Measurements from ENCODE around the gene VAMP2. TPM values are rescaled to one million over a fixed set of nuclear protein-coding genes. Genes with fewer than 3 reads are reported as not detected.

Gene VAMP2
- total RNA-seq, 1 donor from 2014 or later: 28.0 TPM

- Histone ChIP-seq H3K27ac (ENCODE audit: low read depth, low read length) (peak overlapping the region; percentile 54), H4K20me1 (ENCODE audit: insufficient read depth, low read length) (peaks cover 7% of the 10 kb centered on the region), H3K79me2 (ENCODE audit: insufficient read depth, low read length) (no peaks in the 10 kb centered on the region), H3K36me3 (ENCODE audit: insufficient read depth, low read length) (no peaks in the 10 kb centered on the region), H3K4me1 (ENCODE audit: insufficient read depth, low read length) (peaks cover 34% of the 10 kb centered on the region), H3K27me3 (ENCODE audit: insufficient read depth, low read length) (peaks cover 35% of the 10 kb centered on the region), H3K9ac (ENCODE audit: low read length) (peak overlapping the region; percentile 75), H3K4me2 (ENCODE audit: low read length) (peak overlapping the region; percentile 97), H3K4me3 (ENCODE audit: insufficient read depth, low read depth, low read length) (peak overlapping the region; percentile 69), H3K9me3 (ENCODE audit: insufficient read depth, low read depth, low read length) (no peaks in the 10 kb centered on the region), H2AFZ (ENCODE audit: low read depth, low read length) (peak overlapping the region; percentile 80)
- Mint-ChIP-seq H3K36me3 (ENCODE audit: low read depth, unreplicated experiment) (no peaks in the 10 kb centered on the region), H3K4me1 (ENCODE audit: low read depth, unreplicated experiment) (peaks cover 9% of the 10 kb centered on the region), H3K4me3 (ENCODE audit: unreplicated experiment) (peak overlapping the region; percentile 95), H3K9me3 (ENCODE audit: unreplicated experiment) (no peaks in the 10 kb centered on the region), H3K27me3 (ENCODE audit: low read depth, unreplicated experiment) (peaks cover 46% of the 10 kb centered on the region), H3K27ac (ENCODE audit: unreplicated experiment) (peak overlapping the region; percentile 84)
- DNase-seq (ENCODE audit: low read depth) (peak; percentile 57), FAIRE-seq (peak; percentile 47)
- no peak for TF ChIP-seq EZH2 (IDR thresholded peaks at IDR 0.05; ENCODE audit: insufficient read depth, low read length)
- TF ChIP-seq CTCF (IDR thresholded peaks at IDR 0.05; ENCODE audit: insufficient read depth, low read depth, low read length): peak; percentile 61
These were observed 43.8 kb downstream of the VAMP2 start for GRCh38 chr17:8118769-8119580.

GRCh38 chr17:8117980-8118768, 44.6 kb downstream of the VAMP2 start, which contains the start of gene ALOXE3:
ALOXE3 (minus strand) TSS chr17:8118514; CDS start chr17:8117990, 524 bp downstream.
- Histone ChIP-seq H3K36me3 (ENCODE audit: insufficient read depth, low read length) (no peaks in the 10 kb centered on the region), H3K27me3 (ENCODE audit: insufficient read depth, low read length) (peaks cover 27% of the 10 kb centered on the region), H3K4me2 (ENCODE audit: low read length) (peak within 1 kb of the TSS; percentile 97), H3K79me2 (ENCODE audit: insufficient read depth, low read length) (no peaks in the 10 kb centered on the region), H3K4me1 (ENCODE audit: insufficient read depth, low read length) (peaks cover 26% of the 10 kb centered on the region), H3K4me3 (ENCODE audit: insufficient read depth, low read depth, low read length) (peak within 1 kb of the TSS; percentile 69), H3K9me3 (ENCODE audit: insufficient read depth, low read depth, low read length) (no peaks in the 10 kb centered on the region), H3K27ac (ENCODE audit: low read depth, low read length) (peak within 1 kb of the TSS; percentile 54), H4K20me1 (ENCODE audit: insufficient read depth, low read length) (peaks cover 7% of the 10 kb centered on the region), H2AFZ (ENCODE audit: low read depth, low read length) (peak within 1 kb of the TSS; percentile 80), H3K9ac (ENCODE audit: low read length) (peak within 1 kb of the TSS; percentile 75)
- H3K27ac Mint-ChIP-seq (ENCODE audit: unreplicated experiment): peak within 1 kb of the TSS; percentile 84
- H3K9me3 Mint-ChIP-seq (ENCODE audit: unreplicated experiment): no peaks in the 10 kb centered on the region
- FAIRE-seq (no peak), DNase-seq (ENCODE audit: low read depth) (peak; percentile 63)
- no peaks in the 10 kb centered on the region for H3K36me3 Mint-ChIP-seq (ENCODE audit: low read depth, unreplicated experiment)
- peaks cover 6% of the 10 kb centered on the region for H3K4me1 Mint-ChIP-seq (ENCODE audit: low read depth, unreplicated experiment)
- H3K27me3 Mint-ChIP-seq (ENCODE audit: low read depth, unreplicated experiment): peaks cover 45% of the 10 kb centered on the region
- H3K4me3 Mint-ChIP-seq (ENCODE audit: unreplicated experiment): peak within 1 kb of the TSS; percentile 95
- TF ChIP-seq EZH2 (IDR thresholded peaks at IDR 0.05; ENCODE audit: insufficient read depth, low read length) (no peak), CTCF (IDR thresholded peaks at IDR 0.05; ENCODE audit: insufficient read depth, low read depth, low read length) (no peak)
